ENCODE measurements around the gene AFF1.

- no peak for TF ChIP-seq POLR2AphosphoS5 (IDR thresholded peaks at IDR 0.05; ENCODE audit: low read depth, low read length)
- no peak for TF ChIP-seq POLR2A (IDR thresholded peaks at IDR 0.05; ENCODE audit: low read depth, low read length)
Observed at GRCh38 chr4:87092389-87093141, 157.8 kb downstream of the AFF1 start.

All from GM12892 (cell line).